ENCODE measurements around the gene CDCA8. TPM values are rescaled to one million over a fixed set of nuclear protein-coding genes. Genes with fewer than 3 reads are reported as not detected.

The CDCA8 gene
- total RNA-seq, 1 experiment from 2014 or later = 48.5 TPM

DNA sequence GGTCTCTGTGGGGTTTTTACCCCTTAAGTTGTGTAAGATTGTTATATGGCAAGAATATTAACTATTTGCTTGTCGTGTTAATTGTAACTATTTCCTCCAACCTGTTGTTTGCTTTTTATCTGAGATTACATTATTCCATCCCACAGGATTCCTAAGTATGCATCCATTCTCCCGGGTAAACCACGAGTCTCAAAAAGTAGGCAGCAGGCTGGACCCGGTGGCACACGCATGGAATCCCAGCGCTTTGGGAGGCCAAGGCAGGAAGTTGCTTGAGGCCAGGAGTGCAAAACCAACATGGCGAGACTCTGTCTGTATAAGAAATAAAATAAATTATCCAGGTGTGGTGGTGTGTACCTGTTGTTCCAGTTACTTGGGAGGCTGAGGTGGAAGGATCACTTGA lies 45.0 kb upstream of the CDCA8 start:
- H3K9me3 Mint-ChIP-seq = no peaks in the 10 kb centered on the region
- no peak overlapping the region for H3K4ac ChIP-seq (ENCODE audit: low read depth, low read length)
- no peak overlapping the region for H4K8ac ChIP-seq (replicated peaks; ENCODE audit: insufficient read length, low read depth, low read length)
- H3K27me3 ChIP-seq (ENCODE audit: insufficient read depth, low read length) = peaks cover 7% of the 10 kb centered on the region; the same call in 1 of the 2 replicates
- H3K14ac ChIP-seq (ENCODE audit: insufficient read depth, low read length) = no peak overlapping the region
- no peaks in the 10 kb centered on the region for H3K79me2 ChIP-seq (ENCODE audit: insufficient read depth, low read length)
- H3K27ac Mint-ChIP-seq = no peak overlapping the region
- H3K4me1 Mint-ChIP-seq = peaks cover 0 to 6% of the 10 kb centered on the region in 2 experiments; a peak in 2 of 4 replicates
- H4K91ac ChIP-seq (ENCODE audit: insufficient read length, low read depth, low read length) = no peak overlapping the region
- no peaks in the 10 kb centered on the region for H3K79me1 ChIP-seq (ENCODE audit: insufficient read depth, low read depth, low read length, poor library complexity, severe bottlenecking)
- no peak overlapping the region for H3K18ac ChIP-seq (ENCODE audit: insufficient read length, low read depth, low read length)
- no peak overlapping the region for H2BK20ac ChIP-seq (ENCODE audit: low read depth, low read length, poor library complexity, severe bottlenecking)
- no peak overlapping the region for H3T11ph ChIP-seq (ENCODE audit: low read length)
- H3K27me3 Mint-ChIP-seq (ENCODE audit: low read depth) = peaks cover 29% of the 10 kb centered on the region
- no peak overlapping the region for H4K5ac ChIP-seq (ENCODE audit: insufficient read length, low read depth, low read length)
- no peak overlapping the region for H2BK12ac ChIP-seq (ENCODE audit: insufficient read length, low read depth, low read length)
- no peaks in the 10 kb centered on the region for H3K36me3 Mint-ChIP-seq (ENCODE audit: insufficient read depth in 1 of 3, low read depth in 3 of 3)
- H3K9ac ChIP-seq (ENCODE audit: extremely low read depth, insufficient read length, low read length) = no peak overlapping the region
- H3K23me2 ChIP-seq (ENCODE audit: insufficient read length, low read depth, low read length, poor library complexity, severe bottlenecking) = peaks cover 3% of the 10 kb centered on the region
- H3K4me3 Mint-ChIP-seq = no peak overlapping the region
- H4K20me1 ChIP-seq (ENCODE audit: control insufficient read depth, insufficient read depth, insufficient read length) = no peaks in the 10 kb centered on the region
- WGBS (ENCODE audit: extremely low coverage, insufficient read length, low lambda C conversion rate) = no CpG with 5 or more reads among the region's 7 CpGs
- H3K56ac ChIP-seq (ENCODE audit: insufficient read length, low read depth, low read length) = no peak overlapping the region
- H2AK5ac ChIP-seq (ENCODE audit: insufficient read length, low read length) = no peak overlapping the region
- H3K4me2 ChIP-seq (ENCODE audit: insufficient read depth, insufficient read length, low read length) = no peak overlapping the region
- H3K27ac ChIP-seq (ENCODE audit: insufficient read length, low read depth, low read length) = no peak overlapping the region
- H2BK15ac ChIP-seq (ENCODE audit: low read depth, low read length) = no peak overlapping the region
- TF ChIP-seq, protein P1, sequence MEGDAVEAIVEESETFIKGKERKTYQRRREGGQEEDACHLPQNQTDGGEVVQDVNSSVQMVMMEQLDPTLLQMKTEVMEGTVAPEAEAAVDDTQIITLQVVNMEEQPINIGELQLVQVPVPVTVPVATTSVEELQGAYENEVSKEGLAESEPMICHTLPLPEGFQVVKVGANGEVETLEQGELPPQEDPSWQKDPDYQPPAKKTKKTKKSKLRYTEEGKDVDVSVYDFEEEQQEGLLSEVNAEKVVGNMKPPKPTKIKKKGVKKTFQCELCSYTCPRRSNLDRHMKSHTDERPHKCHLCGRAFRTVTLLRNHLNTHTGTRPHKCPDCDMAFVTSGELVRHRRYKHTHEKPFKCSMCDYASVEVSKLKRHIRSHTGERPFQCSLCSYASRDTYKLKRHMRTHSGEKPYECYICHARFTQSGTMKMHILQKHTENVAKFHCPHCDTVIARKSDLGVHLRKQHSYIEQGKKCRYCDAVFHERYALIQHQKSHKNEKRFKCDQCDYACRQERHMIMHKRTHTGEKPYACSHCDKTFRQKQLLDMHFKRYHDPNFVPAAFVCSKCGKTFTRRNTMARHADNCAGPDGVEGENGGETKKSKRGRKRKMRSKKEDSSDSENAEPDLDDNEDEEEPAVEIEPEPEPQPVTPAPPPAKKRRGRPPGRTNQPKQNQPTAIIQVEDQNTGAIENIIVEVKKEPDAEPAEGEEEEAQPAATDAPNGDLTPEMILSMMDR (conservative IDR thresholded peaks at IDR 0.05) = no peak
- H2BK120ac ChIP-seq (ENCODE audit: low read depth, low read length, poor library complexity, severe bottlenecking) = no peak overlapping the region
- no peaks in the 10 kb centered on the region for H3K4me1 ChIP-seq (ENCODE audit: insufficient read depth, low read length)
- H3K9me3 ChIP-seq (ENCODE audit: control insufficient read depth, low read depth, low read length) = no peaks in the 10 kb centered on the region
- H2AFZ ChIP-seq (ENCODE audit: low read length) = no peak overlapping the region
- H3K23ac ChIP-seq (ENCODE audit: insufficient read length, low read depth, low read length) = no peak overlapping the region
- H2BK5ac ChIP-seq (ENCODE audit: insufficient read length, low read length) = no peak overlapping the region
- DNase-seq = no peak
